ENCODE measurements around the gene CACNG5.
A peak's percentile ranks its signal among the peaks of the same experiment; 100 is the strongest.

CACNG5 gene, protein sequence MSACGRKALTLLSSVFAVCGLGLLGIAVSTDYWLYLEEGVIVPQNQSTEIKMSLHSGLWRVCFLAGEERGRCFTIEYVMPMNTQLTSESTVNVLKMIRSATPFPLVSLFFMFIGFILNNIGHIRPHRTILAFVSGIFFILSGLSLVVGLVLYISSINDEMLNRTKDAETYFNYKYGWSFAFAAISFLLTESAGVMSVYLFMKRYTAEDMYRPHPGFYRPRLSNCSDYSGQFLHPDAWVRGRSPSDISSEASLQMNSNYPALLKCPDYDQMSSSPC

GRCh38 chr17:66834919-66835454, at the start of gene CACNG5:
Gene CACNG5 (plus strand): TSS chr17:66835117. CDS start chr17:66877333, 42,216 bp downstream.
- H3K4me1 ChIP-seq (ENCODE audit: control insufficient read depth, low read depth, low read length), result peaks cover 8% of the 10 kb centered on the region
- no peak within 1 kb of the TSS for H3K9ac ChIP-seq (ENCODE audit: low read length)
- H3K4me3 ChIP-seq (ENCODE audit: low read length), result peak within 1 kb of the TSS; percentile 54
- H3K27me3 ChIP-seq (ENCODE audit: control insufficient read depth, insufficient read depth, low read length), result peaks cover 25% of the 10 kb centered on the region
- no peaks in the 10 kb centered on the region for H3K36me3 ChIP-seq (ENCODE audit: control insufficient read depth, low read depth, low read length)
- no peak within 1 kb of the TSS for H3K27ac ChIP-seq (ENCODE audit: low read length)
- H3K9me3 ChIP-seq (ENCODE audit: control insufficient read depth, low read depth, low read length), result no peaks in the 10 kb centered on the region

DNA sequence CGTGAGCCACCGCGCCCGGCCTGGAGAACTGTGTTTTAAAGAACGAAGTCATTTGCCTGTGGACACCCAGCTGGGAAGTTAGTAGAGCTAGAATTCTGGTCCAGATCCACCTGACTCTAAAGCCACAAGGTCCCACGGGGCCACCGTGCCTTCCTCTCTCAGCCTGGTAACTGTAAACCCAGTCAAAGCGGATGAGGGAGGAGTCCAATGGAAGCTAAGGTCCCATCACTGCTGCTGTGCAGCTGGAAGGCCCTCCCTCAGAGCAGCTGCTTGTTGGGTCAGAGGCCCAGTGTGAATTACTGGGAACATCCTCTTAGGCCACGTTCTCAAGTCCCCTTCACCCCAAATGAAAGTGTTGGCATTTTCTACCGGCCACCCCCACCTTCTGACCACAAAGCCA, 48.8 kb upstream of the CACNG5 start:
- Histone ChIP-seq H3K27me3 (ENCODE audit: control insufficient read depth, insufficient read depth, low read length) (no peaks in the 10 kb centered on the region), H3K9me3 (ENCODE audit: control insufficient read depth, low read depth, low read length) (no peaks in the 10 kb centered on the region), H3K9ac (ENCODE audit: low read length) (no peak overlapping the region), H3K36me3 (ENCODE audit: control insufficient read depth, low read depth, low read length) (no peaks in the 10 kb centered on the region), H3K4me3 (ENCODE audit: low read length) (no peak overlapping the region), H3K27ac (ENCODE audit: low read length) (no peak overlapping the region), H3K4me1 (ENCODE audit: control insufficient read depth, low read depth, low read length) (no peaks in the 10 kb centered on the region)

GRCh38 chr17:66787914-66788313, 47.0 kb upstream of the CACNG5 start:
- no peaks in the 10 kb centered on the region for H3K9me3 ChIP-seq (ENCODE audit: control insufficient read depth, low read depth, low read length)
- H3K9ac ChIP-seq (ENCODE audit: low read length), result no peak overlapping the region
- H3K4me3 ChIP-seq (ENCODE audit: low read length), result no peak overlapping the region
- H3K27me3 ChIP-seq (ENCODE audit: control insufficient read depth, insufficient read depth, low read length), result no peaks in the 10 kb centered on the region
- no peaks in the 10 kb centered on the region for H3K36me3 ChIP-seq (ENCODE audit: control insufficient read depth, low read depth, low read length)
- H3K27ac ChIP-seq (ENCODE audit: low read length), result no peak overlapping the region
- H3K4me1 ChIP-seq (ENCODE audit: control insufficient read depth, low read depth, low read length), result no peaks in the 10 kb centered on the region

DNA sequence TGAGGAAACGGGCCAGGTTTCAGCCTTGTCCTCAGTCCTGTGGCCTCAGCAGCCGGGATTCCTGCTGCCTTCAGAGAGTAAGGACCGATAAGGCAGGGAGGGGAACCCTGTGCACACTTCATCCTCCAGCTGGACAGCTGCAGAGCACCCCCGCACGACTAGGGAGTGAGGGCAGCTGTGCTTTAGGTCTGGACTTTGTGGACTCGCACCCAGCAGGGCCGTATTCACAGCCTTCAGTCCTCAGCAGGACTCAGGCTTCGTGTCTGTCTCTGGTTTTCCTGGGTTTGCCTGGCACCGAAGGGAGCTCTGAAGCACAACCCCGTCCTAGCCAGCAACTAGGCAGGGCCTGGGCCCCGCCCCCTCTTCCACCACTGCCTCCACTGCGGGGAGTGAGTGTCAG, 45.8 kb upstream of the CACNG5 start:
- Histone ChIP-seq H3K9ac (ENCODE audit: low read length) (no peak overlapping the region), H3K4me1 (ENCODE audit: control insufficient read depth, low read depth, low read length) (no peaks in the 10 kb centered on the region), H3K9me3 (ENCODE audit: control insufficient read depth, low read depth, low read length) (no peaks in the 10 kb centered on the region), H3K36me3 (ENCODE audit: control insufficient read depth, low read depth, low read length) (no peaks in the 10 kb centered on the region), H3K4me3 (ENCODE audit: low read length) (no peak overlapping the region), H3K27ac (ENCODE audit: low read length) (no peak overlapping the region), H3K27me3 (ENCODE audit: control insufficient read depth, insufficient read depth, low read length) (no peaks in the 10 kb centered on the region)

- Histone ChIP-seq H3K27ac (ENCODE audit: low read length) (no peak overlapping the region), H3K27me3 (ENCODE audit: control insufficient read depth, insufficient read depth, low read length) (no peaks in the 10 kb centered on the region), H3K36me3 (ENCODE audit: control insufficient read depth, low read depth, low read length) (no peaks in the 10 kb centered on the region), H3K9me3 (ENCODE audit: control insufficient read depth, low read depth, low read length) (no peaks in the 10 kb centered on the region), H3K4me1 (ENCODE audit: control insufficient read depth, low read depth, low read length) (no peaks in the 10 kb centered on the region), H3K9ac (ENCODE audit: low read length) (no peak overlapping the region), H3K4me3 (ENCODE audit: low read length) (no peak overlapping the region)
Measured at GRCh38 chr17:66789961-66790437, 44.9 kb upstream of the CACNG5 start.

- Histone ChIP-seq H3K27me3 (ENCODE audit: control insufficient read depth, insufficient read depth, low read length) (no peaks in the 10 kb centered on the region), H3K27ac (ENCODE audit: low read length) (no peak overlapping the region), H3K4me3 (ENCODE audit: low read length) (no peak overlapping the region), H3K4me1 (ENCODE audit: control insufficient read depth, low read depth, low read length) (no peaks in the 10 kb centered on the region), H3K36me3 (ENCODE audit: control insufficient read depth, low read depth, low read length) (no peaks in the 10 kb centered on the region), H3K9ac (ENCODE audit: low read length) (no peak overlapping the region), H3K9me3 (ENCODE audit: control insufficient read depth, low read depth, low read length) (no peaks in the 10 kb centered on the region)
Measured at GRCh38 chr17:66790501-66791061, 44.3 kb upstream of the CACNG5 start.

- no peaks in the 10 kb centered on the region for H3K9me3 ChIP-seq (ENCODE audit: control insufficient read depth, low read depth, low read length)
- H3K36me3 ChIP-seq (ENCODE audit: control insufficient read depth, low read depth, low read length), result no peaks in the 10 kb centered on the region
- H3K9ac ChIP-seq (ENCODE audit: low read length), result no peak overlapping the region
- no peaks in the 10 kb centered on the region for H3K27me3 ChIP-seq (ENCODE audit: control insufficient read depth, insufficient read depth, low read length)
- no peak overlapping the region for H3K4me3 ChIP-seq (ENCODE audit: low read length)
- no peaks in the 10 kb centered on the region for H3K4me1 ChIP-seq (ENCODE audit: control insufficient read depth, low read depth, low read length)
- H3K27ac ChIP-seq (ENCODE audit: low read length), result no peak overlapping the region
Measured at GRCh38 chr17:66791347-66791746, 43.6 kb upstream of the CACNG5 start.

GRCh38 chr17:66793814-66794213, 41.1 kb upstream of the CACNG5 start:
- Histone ChIP-seq H3K4me1 (ENCODE audit: control insufficient read depth, low read depth, low read length) (no peaks in the 10 kb centered on the region), H3K9ac (ENCODE audit: low read length) (no peak overlapping the region), H3K36me3 (ENCODE audit: control insufficient read depth, low read depth, low read length) (no peaks in the 10 kb centered on the region), H3K27me3 (ENCODE audit: control insufficient read depth, insufficient read depth, low read length) (no peaks in the 10 kb centered on the region), H3K9me3 (ENCODE audit: control insufficient read depth, low read depth, low read length) (no peaks in the 10 kb centered on the region), H3K4me3 (ENCODE audit: low read length) (no peak overlapping the region), H3K27ac (ENCODE audit: low read length) (no peak overlapping the region)

DNA sequence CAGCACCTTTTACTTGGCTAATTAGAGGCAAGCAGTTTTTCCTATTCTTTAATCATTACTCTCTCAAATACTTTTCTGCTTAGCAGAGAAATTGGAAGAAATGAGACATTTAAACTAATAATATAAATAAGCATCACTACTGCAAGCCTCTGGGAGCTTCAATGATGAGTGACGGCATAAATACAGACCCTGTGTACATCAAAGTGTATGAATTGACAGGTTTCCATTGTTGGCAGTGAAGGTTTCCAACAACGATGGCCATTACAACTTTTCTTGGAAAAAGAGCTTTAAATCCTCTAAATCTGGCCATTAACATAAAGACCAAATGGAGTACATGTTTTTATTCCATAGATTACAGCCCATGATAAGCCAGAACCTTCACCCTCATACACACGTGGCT, 39.4 kb upstream of the CACNG5 start:
- Histone ChIP-seq H3K36me3 (ENCODE audit: control insufficient read depth, low read depth, low read length) (no peaks in the 10 kb centered on the region), H3K9ac (ENCODE audit: low read length) (no peak overlapping the region), H3K27ac (ENCODE audit: low read length) (no peak overlapping the region), H3K27me3 (ENCODE audit: control insufficient read depth, insufficient read depth, low read length) (no peaks in the 10 kb centered on the region), H3K9me3 (ENCODE audit: control insufficient read depth, low read depth, low read length) (no peaks in the 10 kb centered on the region), H3K4me1 (ENCODE audit: control insufficient read depth, low read depth, low read length) (no peaks in the 10 kb centered on the region), H3K4me3 (ENCODE audit: low read length) (no peak overlapping the region)

GRCh38 chr17:66799849-66800537, 34.9 kb upstream of the CACNG5 start:
- Histone ChIP-seq H3K36me3 (ENCODE audit: control insufficient read depth, low read depth, low read length) (no peaks in the 10 kb centered on the region), H3K27ac (ENCODE audit: low read length) (no peak overlapping the region), H3K4me3 (ENCODE audit: low read length) (no peak overlapping the region), H3K9ac (ENCODE audit: low read length) (no peak overlapping the region), H3K9me3 (ENCODE audit: control insufficient read depth, low read depth, low read length) (no peaks in the 10 kb centered on the region), H3K27me3 (ENCODE audit: control insufficient read depth, insufficient read depth, low read length) (no peaks in the 10 kb centered on the region), H3K4me1 (ENCODE audit: control insufficient read depth, low read depth, low read length) (peaks cover 24% of the 10 kb centered on the region)

DNA sequence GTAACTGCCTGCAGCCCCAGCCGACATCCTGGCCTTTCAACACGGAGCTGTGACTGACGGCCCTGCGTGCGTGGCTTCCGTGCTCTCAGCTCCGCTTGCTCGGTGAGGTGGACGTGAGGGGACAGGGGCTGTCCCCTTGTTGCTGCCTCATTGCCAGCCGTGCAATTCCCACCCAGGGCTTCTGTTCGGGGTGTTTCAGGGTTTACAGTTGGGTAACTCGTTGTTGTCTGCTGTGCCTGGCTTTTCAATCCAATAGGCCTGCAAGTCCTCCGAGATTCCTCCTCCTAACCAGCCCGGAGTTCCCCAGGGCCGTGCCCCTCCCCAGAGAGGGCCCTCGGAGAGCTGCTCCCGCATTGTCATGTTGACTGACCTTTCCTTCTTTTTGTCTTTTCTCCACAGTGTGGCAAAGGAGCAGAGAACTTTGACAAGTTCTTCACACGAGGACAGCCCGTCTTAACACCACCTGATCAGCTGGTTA, 31.4 kb upstream of the CACNG5 start:
- no peak overlapping the region for H3K27ac ChIP-seq (ENCODE audit: low read length)
- H3K9me3 ChIP-seq (ENCODE audit: control insufficient read depth, low read depth, low read length), result no peaks in the 10 kb centered on the region
- H3K9ac ChIP-seq (ENCODE audit: low read length), result no peak overlapping the region
- no peaks in the 10 kb centered on the region for H3K27me3 ChIP-seq (ENCODE audit: control insufficient read depth, insufficient read depth, low read length)
- no peak overlapping the region for H3K4me3 ChIP-seq (ENCODE audit: low read length)
- H3K4me1 ChIP-seq (ENCODE audit: control insufficient read depth, low read depth, low read length), result peaks cover 24% of the 10 kb centered on the region
- no peaks in the 10 kb centered on the region for H3K36me3 ChIP-seq (ENCODE audit: control insufficient read depth, low read depth, low read length)

Measured in iPS-18a (cell line).